ENCODE results near the gene EAPP.

- TF ChIP-seq, protein P1, sequence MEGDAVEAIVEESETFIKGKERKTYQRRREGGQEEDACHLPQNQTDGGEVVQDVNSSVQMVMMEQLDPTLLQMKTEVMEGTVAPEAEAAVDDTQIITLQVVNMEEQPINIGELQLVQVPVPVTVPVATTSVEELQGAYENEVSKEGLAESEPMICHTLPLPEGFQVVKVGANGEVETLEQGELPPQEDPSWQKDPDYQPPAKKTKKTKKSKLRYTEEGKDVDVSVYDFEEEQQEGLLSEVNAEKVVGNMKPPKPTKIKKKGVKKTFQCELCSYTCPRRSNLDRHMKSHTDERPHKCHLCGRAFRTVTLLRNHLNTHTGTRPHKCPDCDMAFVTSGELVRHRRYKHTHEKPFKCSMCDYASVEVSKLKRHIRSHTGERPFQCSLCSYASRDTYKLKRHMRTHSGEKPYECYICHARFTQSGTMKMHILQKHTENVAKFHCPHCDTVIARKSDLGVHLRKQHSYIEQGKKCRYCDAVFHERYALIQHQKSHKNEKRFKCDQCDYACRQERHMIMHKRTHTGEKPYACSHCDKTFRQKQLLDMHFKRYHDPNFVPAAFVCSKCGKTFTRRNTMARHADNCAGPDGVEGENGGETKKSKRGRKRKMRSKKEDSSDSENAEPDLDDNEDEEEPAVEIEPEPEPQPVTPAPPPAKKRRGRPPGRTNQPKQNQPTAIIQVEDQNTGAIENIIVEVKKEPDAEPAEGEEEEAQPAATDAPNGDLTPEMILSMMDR (conservative IDR thresholded peaks at IDR 0.05): no peak
- TF ChIP-seq EZH2 (IDR thresholded peaks at IDR 0.05; ENCODE audit: low read depth): no peak
Measured at GRCh38 chr14:34466691-34467090, 72.8 kb downstream of the EAPP start.

Measured in PC-9 (cell line).